IPS DF 6.9 (cell line): ENCODE measurements around the gene CCR9.
A peak's percentile ranks its signal among the peaks of the same experiment; 100 is the strongest.
"Not testable (repeated sequence)": the region's sequence is repeated elsewhere in the genome, so short reads cannot be mapped to it uniquely, and the experiment has no call there.

Experiments
- DNase-seq: peaks from one replicate; pipeline ENCODE4 v3.0.0-alpha.2; 2013; ENCODE audit warnings: low read depth, low spot score
- H3K27ac ChIP-seq: one replicate; pipeline ENCODE4 v1.5.1; 2013; ENCODE audit warnings: low read length, control low read depth
- H3K27me3 ChIP-seq: 2 replicates; pipeline ENCODE4 v1.6.1; 2013; ENCODE audit warnings: mild to moderate bottlenecking, low read length; ENCODE audit not compliant: control insufficient read depth, insufficient read depth
- H3K36me3 ChIP-seq: 2 replicates; pipeline ENCODE4 v1.6.1; 2013; ENCODE audit warnings: low read length; ENCODE audit not compliant: control insufficient read depth, insufficient read depth
- H3K4me1 ChIP-seq: 2 replicates; pipeline ENCODE4 v1.6.1; 2013; ENCODE audit warnings: low read length; ENCODE audit not compliant: control insufficient read depth, insufficient read depth
- H3K4me3 ChIP-seq: 2 replicates; pipeline ENCODE4 v1.5.1; 2013; ENCODE audit warnings: mild to moderate bottlenecking, low read length
- H3K9me3 ChIP-seq: 2 replicates; pipeline ENCODE4 v1.6.1; 2013; ENCODE audit warnings: low read length, inconsistent platforms; ENCODE audit not compliant: control insufficient read depth, insufficient read depth
- WGBS: extraction: QIAGEN DNeasy Blood & Tissue Kit; methylation state at CpG from one replicate; pipeline ENCODE4 v1.1.7; 2013; ENCODE audit warnings: mixed read lengths, missing lambda C conversion rate; ENCODE audit not compliant: insufficient read length, insufficient coverage; 5-methylcytosine and 5-hydroxymethylcytosine counted together

The CCR9 gene, protein sequence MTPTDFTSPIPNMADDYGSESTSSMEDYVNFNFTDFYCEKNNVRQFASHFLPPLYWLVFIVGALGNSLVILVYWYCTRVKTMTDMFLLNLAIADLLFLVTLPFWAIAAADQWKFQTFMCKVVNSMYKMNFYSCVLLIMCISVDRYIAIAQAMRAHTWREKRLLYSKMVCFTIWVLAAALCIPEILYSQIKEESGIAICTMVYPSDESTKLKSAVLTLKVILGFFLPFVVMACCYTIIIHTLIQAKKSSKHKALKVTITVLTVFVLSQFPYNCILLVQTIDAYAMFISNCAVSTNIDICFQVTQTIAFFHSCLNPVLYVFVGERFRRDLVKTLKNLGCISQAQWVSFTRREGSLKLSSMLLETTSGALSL

DNA sequence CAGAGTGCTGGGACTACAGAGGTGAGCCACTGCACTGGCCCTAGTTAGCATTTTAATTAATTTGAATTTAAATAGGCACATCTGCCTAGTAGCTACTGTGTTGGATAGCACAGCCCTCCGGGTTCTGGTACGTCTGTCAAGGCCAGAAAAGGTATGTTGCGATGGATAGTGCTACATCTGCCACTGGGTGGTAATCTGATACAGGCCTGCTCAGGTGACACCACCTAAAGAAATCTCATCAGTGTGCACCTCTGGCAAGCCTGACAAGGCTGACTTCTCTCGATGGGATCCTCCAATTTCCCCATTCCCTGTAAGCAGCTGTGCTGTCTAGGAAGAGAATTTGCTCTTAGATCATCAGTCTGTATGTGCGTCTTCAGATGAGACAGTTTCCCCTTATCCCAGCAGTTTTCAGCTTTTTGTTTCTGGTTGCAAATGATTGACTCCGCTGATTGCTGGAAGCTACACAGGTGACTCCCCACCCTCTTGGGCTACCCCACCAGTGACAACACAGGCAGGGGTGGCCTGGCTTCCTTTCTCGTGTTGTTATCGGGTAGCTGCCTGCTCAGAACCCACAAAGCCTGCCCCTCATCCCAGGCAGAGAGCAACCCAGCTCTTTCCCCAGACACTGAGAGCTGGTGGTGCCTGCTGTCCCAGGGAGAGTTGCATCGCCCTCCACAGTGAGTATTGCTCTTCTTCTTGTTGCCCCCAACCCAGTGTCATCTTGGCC is at the start of gene CCR9:
Gene CCR9, plus strand, starts transcription at position 565 of the 727 bp plus-strand sequence. CDS start 8,391 bp downstream, outside the sequence.
- DNase-seq: no peak
- no peaks in the 10 kb centered on the region for H3K36me3 ChIP-seq
- no peak within 1 kb of the TSS for H3K27ac ChIP-seq
- WGBS: no CpG with 5 or more reads among the region's 9 CpGs
- no peaks in the 10 kb centered on the region for H3K9me3 ChIP-seq
- no peaks in the 10 kb centered on the region; the same call in 1 of the 2 replicates for H3K4me1 ChIP-seq
- H3K4me3 ChIP-seq: no peak within 1 kb of the TSS
- no peaks in the 10 kb centered on the region for H3K27me3 ChIP-seq

DNA sequence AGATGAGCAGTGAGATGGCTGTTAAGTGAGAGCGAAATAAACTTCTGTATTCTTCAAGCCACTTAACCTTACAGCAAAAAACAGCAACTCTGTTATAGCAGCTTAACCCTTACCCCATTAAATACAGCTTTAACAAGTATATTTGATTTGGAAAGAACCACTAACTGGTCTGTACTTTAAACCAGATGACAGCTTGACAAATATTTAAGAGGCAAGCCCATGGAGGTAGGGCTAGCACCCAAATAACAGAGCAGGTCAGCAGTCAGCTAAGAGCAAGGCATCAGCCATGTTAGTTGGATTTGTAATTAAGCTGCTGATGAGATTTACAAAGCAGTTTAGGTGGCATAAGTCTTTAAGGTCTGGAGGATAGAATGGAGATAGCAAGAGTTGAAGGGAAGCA is 47.9 kb upstream of the CCR9 start:
- no CpG with 5 or more reads among the region's 1 CpG for WGBS
- Histone ChIP-seq H3K4me3 (no peak overlapping the region), H3K4me1 (no peaks in the 10 kb centered on the region; the same call in 1 of the 2 replicates), H3K36me3 (no peaks in the 10 kb centered on the region), H3K9me3 (no peaks in the 10 kb centered on the region), H3K27me3 (no peaks in the 10 kb centered on the region), H3K27ac (no peak overlapping the region)
- DNase-seq: no peak

DNA sequence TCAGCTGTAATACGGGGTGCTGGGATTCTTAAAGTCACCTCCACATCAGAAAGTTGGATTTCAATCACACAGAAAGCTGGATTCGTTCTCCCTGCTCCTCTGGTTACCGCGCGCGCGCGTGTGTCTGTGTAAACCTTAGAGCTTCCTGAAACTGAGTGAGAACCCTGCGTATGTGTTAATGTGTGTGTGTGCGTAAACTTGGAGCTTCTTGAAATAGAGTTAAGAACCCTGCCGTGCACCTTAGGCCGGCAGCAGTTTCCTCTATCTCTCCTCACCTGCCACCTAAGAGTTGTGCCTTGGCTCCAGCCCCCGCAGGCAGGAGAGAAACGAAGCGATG is 45.0 kb upstream of the CCR9 start:
- H3K9me3 ChIP-seq: no peaks in the 10 kb centered on the region
- no peak overlapping the region for H3K27ac ChIP-seq
- peak overlapping the region; percentile 60; the same call in 1 of the 2 replicates for H3K4me3 ChIP-seq
- no peaks in the 10 kb centered on the region for H3K36me3 ChIP-seq
- DNase-seq: no peak
- WGBS: no CpG with 5 or more reads among the region's 15 CpGs
- no peaks in the 10 kb centered on the region; the same call in 1 of the 2 replicates for H3K4me1 ChIP-seq
- no peaks in the 10 kb centered on the region for H3K27me3 ChIP-seq

DNA sequence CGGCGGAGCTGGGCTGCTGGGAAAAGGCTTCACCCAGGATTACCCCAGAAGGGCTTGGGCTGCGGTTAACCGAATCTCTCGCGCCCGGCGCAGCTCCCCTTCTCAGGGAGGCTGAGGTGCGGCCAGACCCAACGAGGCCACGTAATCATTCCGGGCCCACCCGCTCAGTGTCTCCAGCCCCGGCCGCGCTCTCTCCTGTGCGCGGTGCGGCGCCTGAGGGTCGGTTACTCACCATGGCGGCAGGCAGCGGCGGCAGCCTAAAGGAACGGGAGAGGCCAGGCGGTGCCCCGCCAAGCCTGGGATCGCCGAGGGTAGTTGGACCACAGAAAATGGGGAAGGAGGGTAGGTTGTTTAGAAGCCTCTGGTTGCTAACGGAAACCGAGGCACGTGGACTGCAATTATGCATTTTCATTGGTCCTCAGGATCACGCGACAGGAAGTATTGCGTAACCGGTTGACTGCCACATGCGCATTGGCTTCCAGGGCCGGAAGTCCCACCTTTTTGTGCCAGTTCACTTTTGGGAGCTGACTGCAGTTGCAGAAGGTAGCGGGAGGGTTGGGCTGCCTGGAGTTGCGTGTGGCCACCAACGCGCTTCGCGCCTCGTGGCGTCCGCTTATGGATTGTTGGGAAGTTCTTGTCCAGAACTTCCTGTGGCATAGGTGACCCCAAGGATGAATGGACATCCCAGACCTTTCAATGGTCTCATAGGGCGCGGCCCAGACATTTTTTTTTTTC is 44.4 kb upstream of the CCR9 start, which contains the start of gene LZTFL1:
Gene LZTFL1, minus strand, starts transcription at position 363 of the 735 bp plus-strand sequence. Its CDS starts 128 bp downstream, at position 235.
- Histone ChIP-seq H3K4me1 (no peaks in the 10 kb centered on the region; the same call in 1 of the 2 replicates), H3K27ac (no peak within 1 kb of the TSS), H3K9me3 (no peaks in the 10 kb centered on the region), H3K36me3 (no peaks in the 10 kb centered on the region), H3K4me3 (peak within 1 kb of the TSS; percentile 60; the same call in 1 of the 2 replicates), H3K27me3 (no peaks in the 10 kb centered on the region)
- DNase-seq: peak; percentile 93
- WGBS: no CpG with 5 or more reads among the region's 49 CpGs

DNA sequence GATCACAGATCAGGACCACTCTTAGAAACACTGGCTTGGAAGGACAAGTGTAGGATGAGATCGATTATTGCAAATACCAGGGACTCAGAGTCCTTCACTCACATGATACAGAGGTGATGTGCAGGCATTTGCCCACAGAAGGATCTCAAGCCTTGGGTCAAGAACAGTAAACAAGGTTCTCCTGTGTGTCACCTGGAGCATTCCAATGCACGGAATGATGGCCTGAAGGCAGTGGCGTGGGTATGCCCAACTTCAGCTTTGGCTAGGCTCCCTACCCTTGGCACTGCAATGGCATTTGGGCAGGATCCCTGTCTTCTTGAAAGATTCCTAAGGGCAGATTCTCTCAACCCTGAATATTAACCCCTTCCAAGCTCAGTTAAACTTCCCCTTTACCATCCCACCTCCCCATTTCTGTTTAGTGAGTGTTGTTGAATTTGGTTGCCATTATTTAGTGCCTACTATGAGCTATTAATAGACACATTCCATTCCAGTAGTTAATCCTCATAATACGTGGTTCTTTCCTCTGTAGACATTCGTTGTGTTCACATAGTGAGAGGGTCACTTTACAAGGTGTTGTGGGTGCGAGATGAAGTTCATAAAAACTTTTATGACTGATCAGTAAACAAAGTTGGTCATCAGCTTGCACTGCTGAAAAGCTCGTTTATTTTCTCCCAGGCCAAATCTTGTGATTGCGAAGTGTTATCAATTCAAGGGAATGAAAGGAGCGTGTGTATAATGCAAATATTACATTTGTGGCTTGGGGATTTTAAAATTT is 43.3 kb upstream of the CCR9 start:
- Histone ChIP-seq H3K9me3 (no peaks in the 10 kb centered on the region), H3K27me3 (0 out of 2 replicates have a peak, but pooled peaks cover 1% of the 10 kb centered on the region), H3K36me3 (no peaks in the 10 kb centered on the region), H3K27ac (no peak overlapping the region), H3K4me1 (no peaks in the 10 kb centered on the region; the same call in 1 of the 2 replicates), H3K4me3 (no peak overlapping the region)
- no CpG with 5 or more reads among the region's 9 CpGs for WGBS
- no peak for DNase-seq

DNA sequence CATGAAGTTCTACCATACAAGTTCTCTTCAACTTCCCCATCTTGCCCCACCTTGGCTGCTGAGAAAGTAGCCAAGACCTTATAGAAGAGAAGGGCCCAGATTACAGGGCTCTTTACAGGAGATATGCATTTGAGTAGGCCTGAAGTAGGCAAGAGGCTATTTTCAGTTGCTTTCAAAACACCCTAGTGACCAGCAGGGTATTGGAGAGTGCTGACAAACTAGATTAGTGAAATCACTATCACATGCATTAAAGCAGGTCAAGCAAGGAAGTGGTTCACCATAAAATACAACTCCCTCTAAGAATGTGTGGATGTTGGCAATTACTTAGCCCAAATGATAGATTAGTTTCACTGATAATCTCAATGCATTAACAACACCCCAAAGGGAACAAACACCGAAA is 41.7 kb upstream of the CCR9 start:
- H3K27me3 ChIP-seq: 0 out of 2 replicates have a peak, but pooled peaks cover 1% of the 10 kb centered on the region
- no peaks in the 10 kb centered on the region for H3K36me3 ChIP-seq

DNA sequence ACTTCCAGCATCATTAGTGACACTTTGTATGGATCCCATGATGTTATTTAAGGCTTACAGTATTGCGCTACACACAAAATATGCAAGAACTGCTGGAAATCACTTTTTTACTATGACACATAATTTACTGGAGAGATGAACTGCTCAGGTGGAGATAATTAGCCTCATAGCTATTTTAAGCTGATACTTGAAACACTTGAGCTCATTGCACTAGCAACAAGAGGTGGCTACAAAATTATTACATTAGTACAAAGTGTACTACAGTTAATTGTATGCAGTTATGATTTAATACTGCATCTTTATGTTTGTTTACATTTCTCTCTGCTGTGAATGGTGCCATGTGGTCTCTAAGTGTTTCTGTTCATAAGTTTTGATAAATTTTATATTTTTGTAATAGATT is 38.0 kb upstream of the CCR9 start:
- H3K4me1 ChIP-seq: no peaks in the 10 kb centered on the region
- peaks cover 1% of the 10 kb centered on the region; the same call in 1 of the 2 replicates for H3K27me3 ChIP-seq
- H3K27ac ChIP-seq: no peak overlapping the region
- no peak for DNase-seq
- no peak overlapping the region for H3K4me3 ChIP-seq
- H3K9me3 ChIP-seq: no peaks in the 10 kb centered on the region
- no peaks in the 10 kb centered on the region for H3K36me3 ChIP-seq
- WGBS: no CpG with 5 or more reads among the region's 1 CpG

More for the DNA sequence above, 41.7 kb upstream of the CCR9 start:
- WGBS: no CpG with 5 or more reads among the region's 1 CpG
- no peak for DNase-seq
- no peak overlapping the region for H3K27ac ChIP-seq
- H3K4me3 ChIP-seq: no peak overlapping the region
- H3K4me1 ChIP-seq: no peaks in the 10 kb centered on the region; the same call in 1 of the 2 replicates
- H3K9me3 ChIP-seq: no peaks in the 10 kb centered on the region

DNA sequence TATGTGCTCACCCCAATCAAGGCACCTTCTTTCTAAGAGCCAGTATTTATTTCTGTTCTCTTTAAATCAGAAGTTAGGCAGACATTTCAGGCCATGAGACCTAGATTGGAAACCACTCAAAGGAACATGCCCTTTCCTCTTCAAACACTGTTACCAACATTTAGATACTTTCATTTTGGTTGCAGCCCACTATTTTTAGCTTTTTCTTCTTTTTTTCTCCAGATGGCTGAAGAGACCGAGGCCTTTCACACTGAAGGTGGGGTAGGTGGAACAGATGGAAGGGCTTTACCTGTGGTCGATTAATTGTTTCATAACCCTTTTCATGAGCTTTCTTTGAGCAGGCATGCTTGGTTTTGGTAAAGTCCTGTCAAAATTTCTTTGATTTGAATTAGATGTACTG is 33.5 kb upstream of the CCR9 start:
- H3K4me1 ChIP-seq: no peaks in the 10 kb centered on the region
- H3K9me3 ChIP-seq: no peaks in the 10 kb centered on the region
- no peaks in the 10 kb centered on the region for H3K36me3 ChIP-seq
- no peak for DNase-seq
- H3K4me3 ChIP-seq: no peak overlapping the region
- no peak overlapping the region for H3K27ac ChIP-seq
- WGBS: no CpG with 5 or more reads among the region's 2 CpGs
- no peaks in the 10 kb centered on the region; the same call in 1 of the 2 replicates for H3K27me3 ChIP-seq

DNA sequence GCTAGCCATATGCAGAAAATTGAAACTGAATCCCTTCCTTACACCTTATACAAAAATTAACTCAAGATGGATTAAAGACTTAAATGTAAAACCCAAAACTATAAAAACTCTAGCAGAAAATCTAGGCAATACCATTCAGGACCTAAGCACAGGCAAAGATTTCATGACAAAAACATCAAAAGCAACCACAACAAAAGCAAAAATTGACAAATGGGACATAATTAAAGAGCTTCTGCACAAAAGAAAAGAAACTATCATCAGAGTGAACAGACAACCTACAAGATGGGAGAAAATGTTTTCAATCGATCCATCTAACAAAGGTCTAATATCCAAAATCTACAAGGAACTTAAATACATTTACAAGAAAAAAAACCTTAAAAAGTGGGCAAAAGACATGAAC is 30.0 kb upstream of the CCR9 start:
- not testable (repeated sequence) for H3K9me3 ChIP-seq, H3K36me3 ChIP-seq, H3K4me1 ChIP-seq, H3K27ac ChIP-seq, H3K27me3 ChIP-seq, DNase-seq, H3K4me3 ChIP-seq
- WGBS: no CpG with 5 or more reads among the region's 1 CpG
